H9 (cell line): ENCODE results near the gene LPP. TPM values are rescaled to one million over a fixed set of nuclear protein-coding genes. Genes with fewer than 3 reads are reported as not detected.

ENCODE experiments used
- DNase-seq: peaks from one replicate; pipeline ENCODE4 v3.0.0-alpha.2; 2017
- H2AFZ ChIP-seq: one replicate; pipeline ENCODE4 v1.6.1; 2013; ENCODE audit warnings: mild to moderate bottlenecking, low read length, control low read depth, moderate library complexity
- H2AK5ac ChIP-seq: 2 replicates; pipeline ENCODE4 v1.6.1; 2013; ENCODE audit warnings: low read length, control low read depth, mixed read lengths; ENCODE audit not compliant: insufficient read length
- H2BK120ac ChIP-seq: one replicate; pipeline ENCODE4 v1.6.1; 2013; ENCODE audit warnings: low read depth, mild to moderate bottlenecking, low read length, control low read depth, inconsistent platforms; ENCODE audit not compliant: poor library complexity, severe bottlenecking
- H2BK12ac ChIP-seq: 2 replicates; pipeline ENCODE4 v1.6.1; 2013; ENCODE audit warnings: low read length, control low read depth, mixed read lengths, low read depth; ENCODE audit not compliant: insufficient read length
- H2BK15ac ChIP-seq: 2 replicates; pipeline ENCODE4 v1.6.1; 2013; ENCODE audit warnings: low read depth, low read length, control low read depth
- H2BK20ac ChIP-seq: one replicate; pipeline ENCODE4 v1.6.1; 2013; ENCODE audit warnings: low read depth, mild to moderate bottlenecking, low read length, control low read depth, inconsistent platforms; ENCODE audit not compliant: poor library complexity, severe bottlenecking
- H2BK5ac ChIP-seq: 2 replicates; pipeline ENCODE4 v1.6.1; 2013; ENCODE audit warnings: low read length, control low read depth, mixed read lengths; ENCODE audit not compliant: insufficient read length
- H3K14ac ChIP-seq: 2 replicates; pipeline ENCODE4 v1.6.1; 2013; ENCODE audit warnings: low read length, control low read depth; ENCODE audit not compliant: insufficient read depth
- H3K18ac ChIP-seq: 2 replicates; pipeline ENCODE4 v1.6.1; 2013; ENCODE audit warnings: low read depth, mild to moderate bottlenecking, mixed read lengths, low read length, control low read depth; ENCODE audit not compliant: insufficient read length
- H3K23ac ChIP-seq: 2 replicates; pipeline ENCODE4 v1.6.1; 2013; ENCODE audit warnings: low read length, control low read depth, mixed read lengths, low read depth; ENCODE audit not compliant: insufficient read length
- H3K23me2 ChIP-seq: 2 replicates; pipeline ENCODE4 v1.6.1; 2013; ENCODE audit warnings: low read depth, mild to moderate bottlenecking, mixed read lengths, low read length, control low read depth; ENCODE audit not compliant: insufficient read length, poor library complexity, severe bottlenecking
- H3K27ac ChIP-seq: 2 replicates; pipeline ENCODE4 v1.5.1; 2013; ENCODE audit warnings: low read length, control low read depth, mixed read lengths, low read depth; ENCODE audit not compliant: insufficient read length
- H3K27me3 ChIP-seq: 2 replicates; pipeline ENCODE4 v1.6.1; 2013; ENCODE audit warnings: low read length, control low read depth, inconsistent platforms; ENCODE audit not compliant: insufficient read depth
- H3K4ac ChIP-seq: 2 replicates; pipeline ENCODE4 v1.6.1; 2013; ENCODE audit warnings: low read depth, mild to moderate bottlenecking, control low read depth, inconsistent platforms, low read length, moderate library complexity
- H3K4me1 ChIP-seq: 2 replicates; pipeline ENCODE4 v1.6.1; 2013; ENCODE audit warnings: low read length, control low read depth, inconsistent platforms; ENCODE audit not compliant: insufficient read depth
- H3K4me2 ChIP-seq: 2 replicates; pipeline ENCODE4 v1.6.1; 2013; ENCODE audit warnings: low read length, control low read depth, mixed read lengths; ENCODE audit not compliant: insufficient read length, insufficient read depth
- H3K56ac ChIP-seq: 2 replicates; pipeline ENCODE4 v1.6.1; 2013; ENCODE audit warnings: low read depth, mild to moderate bottlenecking, mixed read lengths, low read length, control low read depth; ENCODE audit not compliant: insufficient read length
- H3K79me1 ChIP-seq: 2 replicates; pipeline ENCODE4 v1.6.1; 2013; ENCODE audit warnings: low read depth, mild to moderate bottlenecking, moderate library complexity, low read length, control low read depth, inconsistent platforms; ENCODE audit not compliant: insufficient read depth, poor library complexity, severe bottlenecking
- H3K79me2 ChIP-seq: 2 replicates; pipeline ENCODE4 v1.6.1; 2013; ENCODE audit warnings: low read length, control low read depth, inconsistent platforms; ENCODE audit not compliant: insufficient read depth
- H3K9ac ChIP-seq: 2 replicates; pipeline ENCODE4 v1.6.1; 2013; ENCODE audit warnings: low read length, control low read depth, mixed read lengths; ENCODE audit not compliant: insufficient read length; ENCODE audit errors: extremely low read depth
- H3K9me3 ChIP-seq: one replicate; pipeline ENCODE4 v1.6.1; 2013; ENCODE audit warnings: low read depth, low read length, inconsistent platforms; ENCODE audit not compliant: control insufficient read depth
- H3T11ph ChIP-seq: one replicate; pipeline ENCODE4 v1.6.1; 2013; ENCODE audit warnings: mild to moderate bottlenecking, low read length, control low read depth, inconsistent platforms
- H4K20me1 ChIP-seq: one replicate; pipeline ENCODE4 v1.6.1; 2013; ENCODE audit not compliant: control insufficient read depth, insufficient read length, insufficient read depth
- H4K5ac ChIP-seq: 2 replicates; pipeline ENCODE4 v1.6.1; 2013; ENCODE audit warnings: low read depth, mild to moderate bottlenecking, mixed read lengths, low read length, control low read depth; ENCODE audit not compliant: insufficient read length
- H4K8ac ChIP-seq: replicated peaks from 2 replicates; pipeline ENCODE4 v1.6.1; 2013; ENCODE audit warnings: low read length, control low read depth, mixed read lengths, low read depth; ENCODE audit not compliant: insufficient read length
- H4K91ac ChIP-seq: 2 replicates; pipeline ENCODE4 v1.6.1; 2013; ENCODE audit warnings: low read depth, mild to moderate bottlenecking, moderate library complexity, mixed read lengths, low read length, control low read depth; ENCODE audit not compliant: insufficient read length
- H3K27ac Mint-ChIP-seq, 3 experiments: 2 replicates in 2 of 3; 3 replicates in 1 of 3; pipeline ENCODE4 v1.8.0; 2020 to 2021; ENCODE audit warnings: mixed read lengths in 3 of 3, mild to moderate bottlenecking in 1 of 3, moderate library complexity in 1 of 3
- H3K27me3 Mint-ChIP-seq: 2 replicates; pipeline ENCODE4 v1.8.0; 2021; ENCODE audit warnings: low read depth, mild to moderate bottlenecking, moderate library complexity, mixed read lengths
- H3K36me3 Mint-ChIP-seq, 3 experiments: 2 replicates in 2 of 3; 3 replicates in 1 of 3; pipeline ENCODE4 v1.8.0; 2020 to 2021; ENCODE audit warnings: low read depth in 3 of 3, mixed read lengths in 3 of 3; ENCODE audit not compliant: insufficient read depth in 1 of 3
- H3K4me1 Mint-ChIP-seq, 2 experiments: 2 replicates each; pipeline ENCODE4 v1.8.0; 2020; ENCODE audit warnings: mixed read lengths in 2 of 2
- H3K4me3 Mint-ChIP-seq, 2 experiments: 2 replicates in 1 of 2; 3 replicates in 1 of 2; pipeline ENCODE4 v1.8.0; 2020 to 2021; ENCODE audit warnings: mild to moderate bottlenecking in 2 of 2, mixed read lengths in 2 of 2, moderate library complexity in 1 of 2
- H3K9me3 Mint-ChIP-seq, 2 experiments: 2 replicates in 1 of 2; 3 replicates in 1 of 2; pipeline ENCODE4 v1.8.0; 2020; ENCODE audit warnings: mild to moderate bottlenecking in 2 of 2, mixed read lengths in 2 of 2, moderate library complexity in 1 of 2
- WGBS: extraction: QIAGEN DNeasy Blood & Tissue Kit; methylation state at CpG from one replicate; pipeline ENCODE4 v1.1.7; 2013; ENCODE audit warnings: missing lambda C conversion rate, low lambda C conversion rate, mixed read lengths; ENCODE audit not compliant: insufficient read length; ENCODE audit errors: extremely low coverage; 5-methylcytosine and 5-hydroxymethylcytosine counted together
- total RNA-seq: library from RNA; stranded (reverse); gene quantifications from 2 replicates; pipeline ENCODE4 v1.2.1, GENCODE V29; 2021
- TF ChIP-seq, protein P1 (sequence below): fragments of 200-600 bp; sonication (generic); conservative IDR thresholded peaks from 3 replicates; pipeline ENCODE4 v1.8.0; 2021; ENCODE audit warnings: antibody characterized with exemption, mild to moderate bottlenecking

LPP gene
- total RNA-seq, 1 experiment from 2014 or later: 64.6 TPM

GRCh38 chr3:188791311-188791710, 637.4 kb downstream of the LPP start:
- Histone ChIP-seq H2AFZ (no peak overlapping the region), H3K9me3 (no peaks in the 10 kb centered on the region), H2BK20ac (no peak overlapping the region), H2BK12ac (no peak overlapping the region), H2BK120ac (no peak overlapping the region), H3T11ph (no peak overlapping the region), H2BK15ac (no peak overlapping the region), H4K91ac (no peak overlapping the region), H3K4ac (no peak overlapping the region), H3K79me1 (no peaks in the 10 kb centered on the region), H3K14ac (no peak overlapping the region), H3K27me3 (no peaks in the 10 kb centered on the region), H4K8ac (no peak overlapping the region), H3K18ac (no peak overlapping the region), H2AK5ac (no peak overlapping the region), H3K4me2 (no peak overlapping the region), H3K56ac (no peak overlapping the region), H3K4me1 (no peaks in the 10 kb centered on the region), H4K5ac (no peak overlapping the region), H3K79me2 (no peaks in the 10 kb centered on the region), H3K23ac (no peak overlapping the region), H3K27ac (no peak overlapping the region), H3K9ac (no peak overlapping the region), H4K20me1 (no peaks in the 10 kb centered on the region), H3K23me2 (no peaks in the 10 kb centered on the region), H2BK5ac (no peak overlapping the region)
- TF ChIP-seq, protein P1, sequence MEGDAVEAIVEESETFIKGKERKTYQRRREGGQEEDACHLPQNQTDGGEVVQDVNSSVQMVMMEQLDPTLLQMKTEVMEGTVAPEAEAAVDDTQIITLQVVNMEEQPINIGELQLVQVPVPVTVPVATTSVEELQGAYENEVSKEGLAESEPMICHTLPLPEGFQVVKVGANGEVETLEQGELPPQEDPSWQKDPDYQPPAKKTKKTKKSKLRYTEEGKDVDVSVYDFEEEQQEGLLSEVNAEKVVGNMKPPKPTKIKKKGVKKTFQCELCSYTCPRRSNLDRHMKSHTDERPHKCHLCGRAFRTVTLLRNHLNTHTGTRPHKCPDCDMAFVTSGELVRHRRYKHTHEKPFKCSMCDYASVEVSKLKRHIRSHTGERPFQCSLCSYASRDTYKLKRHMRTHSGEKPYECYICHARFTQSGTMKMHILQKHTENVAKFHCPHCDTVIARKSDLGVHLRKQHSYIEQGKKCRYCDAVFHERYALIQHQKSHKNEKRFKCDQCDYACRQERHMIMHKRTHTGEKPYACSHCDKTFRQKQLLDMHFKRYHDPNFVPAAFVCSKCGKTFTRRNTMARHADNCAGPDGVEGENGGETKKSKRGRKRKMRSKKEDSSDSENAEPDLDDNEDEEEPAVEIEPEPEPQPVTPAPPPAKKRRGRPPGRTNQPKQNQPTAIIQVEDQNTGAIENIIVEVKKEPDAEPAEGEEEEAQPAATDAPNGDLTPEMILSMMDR: no peak
- WGBS: no CpG with 5 or more reads among the region's 4 CpGs
- no peak overlapping the region for H3K4me3 Mint-ChIP-seq
- no peaks in the 10 kb centered on the region for H3K27me3 Mint-ChIP-seq
- no peaks in the 10 kb centered on the region for H3K9me3 Mint-ChIP-seq
- DNase-seq: no peak
- peaks cover under 1 to 3% of the 10 kb centered on the region in 2 experiments; a peak in 1 of 4 replicates for H3K4me1 Mint-ChIP-seq
- no peaks in the 10 kb centered on the region for H3K36me3 Mint-ChIP-seq
- no peak overlapping the region for H3K27ac Mint-ChIP-seq
